GM18502 (cell line): Measurements from ENCODE around the gene SLC30A3.

Experiments used
- ATAC-seq: cut with Tn5 transposase; IDR thresholded peaks from one replicate; pipeline ENCODE4 v1.9.1; 2021; ENCODE audit warnings: mild to moderate bottlenecking; ENCODE audit not compliant: unreplicated experiment, poor library complexity

The SLC30A3 gene

GRCh38 chr2:27238976-27239375 is 23.9 kb downstream of the SLC30A3 start:
- ATAC-seq, result no peak

- ATAC-seq, result no peak
Observed at GRCh38 chr2:27237341-27237945, 25.4 kb downstream of the SLC30A3 start.

GRCh38 chr2:27236626-27237025 is 26.2 kb downstream of the SLC30A3 start:
- ATAC-seq, result no peak

GRCh38 chr2:27236136-27236535 is 26.7 kb downstream of the SLC30A3 start:
- no peak for ATAC-seq

- no peak for ATAC-seq
Observed at GRCh38 chr2:27233341-27233740, 29.5 kb downstream of the SLC30A3 start.

- no peak for ATAC-seq
Observed at GRCh38 chr2:27231921-27232320, 30.9 kb downstream of the SLC30A3 start.

GRCh38 chr2:27227501-27227900 is 35.3 kb downstream of the SLC30A3 start:
- ATAC-seq, result no peak

- no peak for ATAC-seq
Observed at GRCh38 chr2:27225526-27225925, 37.3 kb downstream of the SLC30A3 start.

- no peak for ATAC-seq
Observed at GRCh38 chr2:27223416-27223815, 39.4 kb downstream of the SLC30A3 start.

GRCh38 chr2:27222407-27222806 is 40.4 kb downstream of the SLC30A3 start:
- no peak for ATAC-seq

GRCh38 chr2:27221166-27221565 is 41.7 kb downstream of the SLC30A3 start:
- no peak for ATAC-seq

- no peak for ATAC-seq
Observed at GRCh38 chr2:27220091-27220490, 42.8 kb downstream of the SLC30A3 start.

GRCh38 chr2:27219091-27219490 is 43.8 kb downstream of the SLC30A3 start:
- no peak for ATAC-seq

GRCh38 chr2:27218614-27219013 is 44.2 kb downstream of the SLC30A3 start:
- ATAC-seq, result no peak

- peak; percentile 78 for ATAC-seq
Observed at GRCh38 chr2:27217173-27218121, 45.4 kb downstream of the SLC30A3 start, which contains the start of gene CAD. Gene CAD, plus strand, starts transcription at chr2:27217369. Its CDS starts 183 bp downstream, at chr2:27217552.

GRCh38 chr2:27216416-27217137 is 46.3 kb downstream of the SLC30A3 start:
- ATAC-seq, result no peak

GRCh38 chr2:27214941-27215340 is 47.9 kb downstream of the SLC30A3 start:
- no peak for ATAC-seq

GRCh38 chr2:27212626-27213471 is 50.0 kb downstream of the SLC30A3 start:
- ATAC-seq, result peak; percentile 7

GRCh38 chr2:27211943-27212625 is 50.8 kb downstream of the SLC30A3 start, which contains the start of the genes ATRAID and SLC5A6:
Gene ATRAID, plus strand, starts transcription at chr2:27212041. Its CDS starts 328 bp downstream, at chr2:27212369.
Gene SLC5A6, minus strand, starts transcription at chr2:27212268. Its CDS starts 4,618 bp downstream, at chr2:27207650.
- peak; percentile 77 for ATAC-seq
